Measurements from ENCODE around the gene PPM1L. TPM values are rescaled to one million over a fixed set of nuclear protein-coding genes. Genes with fewer than 3 reads are reported as not detected.

Gene PPM1L
- polyA plus RNA-seq, 3 donors = 5.5 to 9.9 (median 7.8) TPM

DNA sequence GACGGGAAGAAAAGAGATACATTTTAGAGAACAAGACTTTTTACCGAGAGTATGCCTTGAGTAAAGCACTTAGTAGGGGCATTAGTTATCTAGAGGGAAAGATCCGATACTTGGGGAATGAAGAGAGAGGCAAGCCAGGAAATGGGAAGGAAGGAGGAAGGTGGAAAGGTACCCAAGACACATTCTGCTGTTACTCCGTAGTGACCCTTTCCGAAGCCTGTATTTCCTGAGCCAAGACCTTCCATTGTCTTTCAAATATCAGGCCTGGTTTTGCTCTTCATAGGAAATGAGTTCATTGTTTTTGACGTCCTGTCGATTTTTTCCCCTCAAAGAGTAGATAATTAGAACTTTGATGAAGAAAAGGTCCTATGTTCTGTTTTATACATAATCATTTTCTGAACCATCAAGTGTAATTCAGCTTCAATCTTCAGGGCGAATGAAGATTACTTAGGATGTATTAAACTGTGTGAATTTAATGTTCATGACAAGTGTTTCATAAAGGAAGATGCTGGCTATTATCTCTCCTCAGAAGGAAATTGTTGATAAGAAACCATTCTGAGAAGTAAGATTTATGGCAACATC lies 95.7 kb downstream of the PPM1L start:
- peaks cover 0 to 9% (median 2%) of the 10 kb centered on the region in 7 donors for H3K9me3 Mint-ChIP-seq
- DNase-seq = no peak
- H3K4me1 Mint-ChIP-seq = no peaks in the 10 kb centered on the region
- no peaks in the 10 kb centered on the region for H3K36me3 ChIP-seq (replicated peaks in 1 of 2; ENCODE audit: control insufficient read depth in 1 of 2, insufficient read depth in 2 of 2, low read length in 2 of 2)
- no peak overlapping the region for H3K27ac Mint-ChIP-seq
- no peaks in the 10 kb centered on the region for H3K4me1 ChIP-seq (ENCODE audit: control insufficient read depth in 1 of 2, insufficient read depth in 2 of 2, low read length in 2 of 2)
- no peak overlapping the region for H3K4me3 ChIP-seq (replicated peaks in 1 of 3; ENCODE audit: low read depth in 2 of 3, low read length in 3 of 3)
- H3K9ac ChIP-seq (ENCODE audit: insufficient read depth, low read length, poor library complexity, severe bottlenecking) = no peak overlapping the region
- intact Hi-C loops (cut with micrococcal nuclease) = no loop called here
- H3K27ac ChIP-seq (ENCODE audit: low read depth in 1 of 2, low read length in 2 of 2) = no peak overlapping the region
- no peaks in the 10 kb centered on the region for H3K27me3 Mint-ChIP-seq (ENCODE audit: low read depth in 3 of 3)
- H3K4me2 ChIP-seq (replicated peaks; ENCODE audit: extremely low read depth, low read length, poor library complexity, severe bottlenecking) = no peak overlapping the region
- H3K79me2 ChIP-seq (ENCODE audit: insufficient read depth, low read length) = no peaks in the 10 kb centered on the region
- no peak overlapping the region for H2AFZ ChIP-seq (ENCODE audit: insufficient read depth, low read depth, low read length, poor library complexity, severe bottlenecking)
- 94% methylated on average over 2 of the region's 8 CpGs for WGBS (ENCODE audit: insufficient coverage)
- H4K20me1 ChIP-seq (ENCODE audit: insufficient read depth, low read length) = no peaks in the 10 kb centered on the region
- TF ChIP-seq, protein P1, sequence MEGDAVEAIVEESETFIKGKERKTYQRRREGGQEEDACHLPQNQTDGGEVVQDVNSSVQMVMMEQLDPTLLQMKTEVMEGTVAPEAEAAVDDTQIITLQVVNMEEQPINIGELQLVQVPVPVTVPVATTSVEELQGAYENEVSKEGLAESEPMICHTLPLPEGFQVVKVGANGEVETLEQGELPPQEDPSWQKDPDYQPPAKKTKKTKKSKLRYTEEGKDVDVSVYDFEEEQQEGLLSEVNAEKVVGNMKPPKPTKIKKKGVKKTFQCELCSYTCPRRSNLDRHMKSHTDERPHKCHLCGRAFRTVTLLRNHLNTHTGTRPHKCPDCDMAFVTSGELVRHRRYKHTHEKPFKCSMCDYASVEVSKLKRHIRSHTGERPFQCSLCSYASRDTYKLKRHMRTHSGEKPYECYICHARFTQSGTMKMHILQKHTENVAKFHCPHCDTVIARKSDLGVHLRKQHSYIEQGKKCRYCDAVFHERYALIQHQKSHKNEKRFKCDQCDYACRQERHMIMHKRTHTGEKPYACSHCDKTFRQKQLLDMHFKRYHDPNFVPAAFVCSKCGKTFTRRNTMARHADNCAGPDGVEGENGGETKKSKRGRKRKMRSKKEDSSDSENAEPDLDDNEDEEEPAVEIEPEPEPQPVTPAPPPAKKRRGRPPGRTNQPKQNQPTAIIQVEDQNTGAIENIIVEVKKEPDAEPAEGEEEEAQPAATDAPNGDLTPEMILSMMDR (IDR thresholded peaks at IDR 0.05) = no peak
- no peaks in the 10 kb centered on the region for H3K9me3 ChIP-seq (replicated peaks in 1 of 2; ENCODE audit: control insufficient read depth in 1 of 2, insufficient read depth in 1 of 2, low read length in 2 of 2)
- no peaks in the 10 kb centered on the region for H3K36me3 Mint-ChIP-seq
- no peaks in the 10 kb centered on the region for H3K27me3 ChIP-seq (ENCODE audit: control insufficient read depth in 2 of 2, insufficient read depth in 2 of 2, low read length in 2 of 2)
- no peak overlapping the region for H3K4me3 Mint-ChIP-seq

DNA sequence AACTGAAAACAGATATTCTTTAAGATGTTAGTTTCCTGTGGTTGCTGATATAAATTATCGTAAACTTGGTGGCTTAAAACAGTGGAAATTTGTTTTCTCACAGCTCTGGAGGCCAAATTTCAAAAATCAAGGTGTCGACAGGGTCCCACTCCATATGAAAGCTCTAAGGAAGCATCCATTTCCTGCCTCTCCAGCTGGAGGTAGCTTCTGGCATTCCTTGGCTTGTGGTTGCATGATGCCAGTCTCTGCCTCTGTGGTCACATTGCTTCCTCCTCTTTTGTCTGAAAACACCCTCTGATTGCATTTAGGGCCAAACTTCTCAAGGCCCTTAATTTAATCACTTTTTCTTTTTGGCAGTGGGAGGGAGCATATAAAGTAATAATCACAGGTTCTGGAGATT lies 96.8 kb downstream of the PPM1L start:
- Histone ChIP-seq H4K20me1 (ENCODE audit: insufficient read depth, low read length) (no peaks in the 10 kb centered on the region), H2AFZ (ENCODE audit: insufficient read depth, low read depth, low read length, poor library complexity, severe bottlenecking) (no peak overlapping the region), H3K36me3 (replicated peaks in 1 of 2; ENCODE audit: control insufficient read depth in 1 of 2, insufficient read depth in 2 of 2, low read length in 2 of 2) (no peaks in the 10 kb centered on the region), H3K9me3 (replicated peaks in 1 of 2; ENCODE audit: control insufficient read depth in 1 of 2, insufficient read depth in 1 of 2, low read length in 2 of 2) (no peaks in the 10 kb centered on the region), H3K9ac (ENCODE audit: insufficient read depth, low read length, poor library complexity, severe bottlenecking) (no peak overlapping the region), H3K27me3 (ENCODE audit: control insufficient read depth in 2 of 2, insufficient read depth in 2 of 2, low read length in 2 of 2) (no peaks in the 10 kb centered on the region), H3K4me3 (replicated peaks in 1 of 3; ENCODE audit: low read depth in 2 of 3, low read length in 3 of 3) (no peak overlapping the region), H3K4me2 (replicated peaks; ENCODE audit: extremely low read depth, low read length, poor library complexity, severe bottlenecking) (no peak overlapping the region), H3K79me2 (ENCODE audit: insufficient read depth, low read length) (no peaks in the 10 kb centered on the region), H3K27ac (ENCODE audit: low read depth in 1 of 2, low read length in 2 of 2) (no peak overlapping the region), H3K4me1 (ENCODE audit: control insufficient read depth in 1 of 2, insufficient read depth in 2 of 2, low read length in 2 of 2) (no peaks in the 10 kb centered on the region)
- TF ChIP-seq, protein P1 (IDR thresholded peaks at IDR 0.05) = no peak
- Mint-ChIP-seq H3K27ac (peak overlapping the region in 1 of 7 donors; percentile 7), H3K9me3 (peaks cover 0 to 9% (median 2%) of the 10 kb centered on the region in 7 donors), H3K4me3 (no peak overlapping the region), H3K36me3 (no peaks in the 10 kb centered on the region), H3K4me1 (no peaks in the 10 kb centered on the region), H3K27me3 (ENCODE audit: low read depth in 3 of 3) (no peaks in the 10 kb centered on the region)
- intact Hi-C loops (cut with micrococcal nuclease) = no loop called here
- 25% methylated on average over 1 of the region's 2 CpGs for WGBS (ENCODE audit: insufficient coverage)
- DNase-seq = no peak
